HUES64 (cell line): Measurements from ENCODE around the gene GDF15.

Experiments used
- H3K27ac ChIP-seq: 2 replicates; pipeline ENCODE4 v1.7.0; 2013; ENCODE audit warnings: low read depth, low read length, inconsistent platforms
- H3K27me3 ChIP-seq: 2 replicates; pipeline ENCODE4 v1.6.1; 2013; ENCODE audit warnings: mild to moderate bottlenecking, low read length; ENCODE audit not compliant: insufficient read depth
- H3K36me3 ChIP-seq: 2 replicates; pipeline ENCODE4 v1.6.1; 2013; ENCODE audit warnings: mild to moderate bottlenecking, low read length; ENCODE audit not compliant: insufficient read depth
- H3K4me1 ChIP-seq: 2 replicates; pipeline ENCODE4 v1.6.1; 2013; ENCODE audit warnings: mild to moderate bottlenecking, low read length, moderate library complexity; ENCODE audit not compliant: insufficient read depth
- H3K4me3 ChIP-seq: 2 replicates; pipeline ENCODE4 v1.5.1; 2013; ENCODE audit warnings: mild to moderate bottlenecking, low read length, moderate library complexity
- H3K9ac ChIP-seq: 2 replicates; pipeline ENCODE4 v1.6.1; 2013; ENCODE audit warnings: mild to moderate bottlenecking, low read depth, low read length
- H3K9me3 ChIP-seq: 2 replicates; pipeline ENCODE4 v1.6.1; 2013; ENCODE audit warnings: low read depth, low read length; ENCODE audit not compliant: insufficient read depth
- WGBS: fragments of 150-250, 120-280 bp; methylation state at CpG from one replicate; pipeline ENCODE4 v1.1.7; 2013; ENCODE audit warnings: missing lambda C conversion rate; 5-methylcytosine and 5-hydroxymethylcytosine counted together

Gene GDF15

GRCh38 chr19:18435842-18436670 is 50.1 kb downstream of the GDF15 start:
- H3K27ac ChIP-seq = no peak overlapping the region
- peaks cover 20% of the 10 kb centered on the region for H3K36me3 ChIP-seq
- H3K9ac ChIP-seq = no peak overlapping the region
- H3K27me3 ChIP-seq = no peaks in the 10 kb centered on the region
- H3K4me1 ChIP-seq = peaks cover 36% of the 10 kb centered on the region
- 93% methylated on average over 46 of the region's 46 CpGs for WGBS
- peak overlapping the region; percentile 71 for H3K4me3 ChIP-seq
- H3K9me3 ChIP-seq = no peaks in the 10 kb centered on the region

- Histone ChIP-seq H3K27ac (peak overlapping the region; percentile 71; the same call in 1 of the 2 replicates), H3K36me3 (peaks cover 20% of the 10 kb centered on the region), H3K27me3 (no peaks in the 10 kb centered on the region), H3K9me3 (no peaks in the 10 kb centered on the region), H3K4me1 (peaks cover 31% of the 10 kb centered on the region), H3K9ac (peak overlapping the region; percentile 72), H3K4me3 (peak overlapping the region; percentile 71)
- WGBS = 25% methylated on average over 60 of the region's 67 CpGs
These were observed 50.9 kb downstream of the GDF15 start for GRCh38 chr19:18436671-18437490.

- Histone ChIP-seq H3K27me3 (no peaks in the 10 kb centered on the region), H3K4me3 (peak within 1 kb of the TSS; percentile 85), H3K9ac (peak within 1 kb of the TSS; percentile 72), H3K36me3 (peaks cover 20% of the 10 kb centered on the region), H3K9me3 (no peaks in the 10 kb centered on the region), H3K4me1 (peaks cover 28% of the 10 kb centered on the region), H3K27ac (peak within 1 kb of the TSS; percentile 92)
- WGBS = under 1% methylated on average over 94 of the region's 99 CpGs
These were observed 51.8 kb downstream of the GDF15 start, which contains the start of gene ISYNA1 for GRCh38 chr19:18437491-18438330. ISYNA1 (minus strand) TSS chr19:18438133; CDS start chr19:18437979, 154 bp downstream.

- H3K9ac ChIP-seq = peak overlapping the region; percentile 70
These were observed 52.5 kb downstream of the GDF15 start for GRCh38 chr19:18438331-18439024.

More at GRCh38 chr19:18438331-18439024, 52.5 kb downstream of the GDF15 start:
- Histone ChIP-seq H3K27ac (peak overlapping the region; percentile 92), H3K4me3 (peak overlapping the region; percentile 85), H3K27me3 (no peaks in the 10 kb centered on the region), H3K9me3 (no peaks in the 10 kb centered on the region), H3K4me1 (peaks cover 24% of the 10 kb centered on the region), H3K36me3 (peaks cover 20% of the 10 kb centered on the region)
- WGBS = 11% methylated on average over 24 of the region's 24 CpGs
